Duodenal mucosa (tissue), 2 donors: ENCODE measurements around the gene MGA.
"Not testable (repeated sequence)": the region's sequence is repeated elsewhere in the genome, so short reads cannot be mapped to it uniquely, and the experiment has no call there.

Experiments used
- H3K27ac ChIP-seq: one replicate; pipeline ENCODE4 v1.7.0; 2013; ENCODE audit warnings: low read depth, low read length
- H3K27me3 ChIP-seq, 2 donors: one replicate each; pipeline ENCODE4 v1.7.0; 2013; ENCODE audit warnings: low read length in 2 of 2, control low read depth in 1 of 2; ENCODE audit not compliant: insufficient read depth in 2 of 2, control insufficient read depth in 1 of 2
- H3K36me3 ChIP-seq, 2 donors: one replicate each; pipeline ENCODE4 v1.7.0; 2013; ENCODE audit warnings: low read length in 2 of 2, control low read depth in 1 of 2; ENCODE audit not compliant: insufficient read depth in 2 of 2, control insufficient read depth in 1 of 2
- H3K4me1 ChIP-seq, 2 donors: one replicate each; pipeline ENCODE4 v1.7.0; 2013; ENCODE audit warnings: low read length in 2 of 2, control low read depth in 1 of 2; ENCODE audit not compliant: insufficient read depth in 2 of 2, control insufficient read depth in 1 of 2
- H3K4me3 ChIP-seq, 2 donors: one replicate each; pipeline ENCODE4 v1.7.0; 2013; ENCODE audit warnings: low read length in 2 of 2, low read depth in 1 of 2
- H3K9ac ChIP-seq, 2 donors: one replicate each; pipeline ENCODE4 v1.7.0; 2013; ENCODE audit warnings: low read length in 2 of 2, low read depth in 1 of 2
- H3K9me3 ChIP-seq, 2 donors: one replicate each; pipeline ENCODE4 v1.7.0; 2013; ENCODE audit warnings: low read length in 2 of 2, control low read depth in 1 of 2; ENCODE audit not compliant: control insufficient read depth in 1 of 2

MGA gene

DNA sequence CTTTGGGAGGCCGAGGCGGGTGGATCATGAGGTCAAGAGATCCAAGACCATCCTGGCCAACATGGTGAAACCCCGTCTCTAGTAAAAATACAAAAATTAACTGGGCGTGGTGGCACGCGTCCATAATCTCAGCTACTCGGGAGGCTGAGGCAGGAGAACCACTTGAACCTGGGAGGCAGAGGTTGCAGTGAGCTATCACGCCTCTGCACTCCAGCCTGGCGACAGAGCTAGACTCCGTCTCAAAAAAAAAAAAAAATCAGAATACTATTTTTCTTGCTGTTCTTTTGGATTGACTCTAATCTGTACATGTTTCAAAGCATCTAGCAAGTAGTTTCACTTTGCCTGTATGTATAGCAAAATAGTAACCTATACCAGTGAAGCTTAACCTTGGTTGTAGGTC, 75.3 kb downstream of the MGA start:
- not testable (repeated sequence) for H3K27me3 ChIP-seq, H3K27ac ChIP-seq, H3K9ac ChIP-seq, H3K9me3 ChIP-seq, H3K4me3 ChIP-seq, H3K4me1 ChIP-seq
- peaks cover 23 to 37% of the 10 kb centered on the region in 2 donors for H3K36me3 ChIP-seq

DNA sequence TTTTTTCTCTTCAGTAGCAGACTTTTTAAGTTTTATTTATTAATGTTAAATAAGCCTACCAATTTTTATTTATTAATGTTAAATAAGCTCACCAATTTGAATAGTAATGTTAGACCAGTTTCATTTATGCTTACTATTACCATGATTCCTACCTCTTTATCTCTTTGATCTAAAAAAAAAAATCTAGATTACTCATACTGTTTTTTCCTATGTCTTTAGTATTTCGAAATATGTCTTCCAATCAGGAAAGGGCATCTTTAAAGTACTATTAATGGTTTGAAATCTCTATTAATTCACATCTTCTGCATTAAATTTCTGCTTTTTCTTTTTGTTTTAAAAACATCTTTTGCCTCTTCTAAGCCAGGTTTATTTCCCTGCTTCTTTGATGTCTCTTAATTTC, 86.6 kb downstream of the MGA start:
- H3K4me3 ChIP-seq, result no peak overlapping the region
- no peak overlapping the region for H3K27ac ChIP-seq
- no peak overlapping the region for H3K9ac ChIP-seq
- no peaks in the 10 kb centered on the region for H3K9me3 ChIP-seq
- no peaks in the 10 kb centered on the region for H3K4me1 ChIP-seq
- H3K27me3 ChIP-seq, result no peaks in the 10 kb centered on the region
- peaks cover 27 to 38% of the 10 kb centered on the region in 2 donors for H3K36me3 ChIP-seq

DNA sequence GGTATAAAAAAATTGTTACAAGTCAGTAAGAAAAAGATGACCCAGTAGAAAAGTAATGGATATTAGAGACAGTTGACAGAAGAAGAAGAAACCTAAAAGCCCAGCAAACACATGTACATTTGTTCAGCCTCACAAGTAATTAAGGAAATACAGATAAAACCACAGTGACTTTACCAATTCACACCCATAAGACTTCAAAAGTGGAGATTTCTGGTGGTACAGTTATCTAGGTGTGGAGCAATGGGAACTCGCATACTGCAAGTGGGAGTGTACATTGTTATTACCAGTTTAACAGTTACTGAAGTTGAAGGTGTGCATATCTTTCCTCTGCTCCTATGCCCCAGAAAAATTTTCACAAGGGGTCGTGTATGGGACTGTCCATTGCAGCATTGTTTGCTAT, 96.0 kb downstream of the MGA start:
- Histone ChIP-seq H3K27ac (no peak overlapping the region), H3K4me3 (no peak overlapping the region), H3K36me3 (peaks cover 17 to 37% of the 10 kb centered on the region in 2 donors), H3K27me3 (no peaks in the 10 kb centered on the region), H3K4me1 (no peaks in the 10 kb centered on the region), H3K9ac (no peak overlapping the region), H3K9me3 (no peaks in the 10 kb centered on the region)

DNA sequence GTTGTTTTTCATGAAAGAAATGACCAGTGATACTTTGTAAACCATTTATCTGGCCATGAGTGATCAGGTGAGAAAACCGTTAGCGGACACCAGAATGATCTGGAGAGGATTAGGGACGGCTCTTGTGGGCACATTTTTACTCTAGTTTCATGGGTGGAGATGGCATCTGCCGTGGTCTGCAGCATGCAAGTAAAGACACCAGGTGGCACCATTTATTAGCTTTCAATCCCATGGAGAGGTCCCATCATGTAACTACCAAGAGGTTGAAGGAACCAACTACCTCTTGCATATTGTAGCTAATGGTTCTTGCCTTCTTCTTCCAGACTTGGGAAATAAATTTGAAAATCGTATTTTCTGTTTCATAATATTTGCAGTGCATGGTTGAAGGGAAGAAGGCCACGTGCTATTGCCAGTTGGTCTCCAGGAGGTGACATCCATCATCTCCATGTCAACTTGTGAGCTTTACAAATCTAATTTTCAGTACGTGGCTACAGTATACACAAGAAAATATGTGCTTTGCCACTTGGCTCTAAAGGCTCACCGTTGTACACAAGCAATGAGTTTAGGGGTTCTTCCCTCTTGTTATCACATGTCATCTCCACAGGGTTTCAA, 112.6 kb downstream of the MGA start:
- H3K4me1 ChIP-seq, result peaks cover 28 to 34% of the 10 kb centered on the region in 2 donors
- no peak overlapping the region for H3K9ac ChIP-seq
- no peaks in the 10 kb centered on the region for H3K9me3 ChIP-seq
- no peak overlapping the region for H3K4me3 ChIP-seq
- H3K27me3 ChIP-seq, result no peaks in the 10 kb centered on the region
- no peaks in the 10 kb centered on the region for H3K36me3 ChIP-seq
- H3K27ac ChIP-seq, result no peak overlapping the region

DNA sequence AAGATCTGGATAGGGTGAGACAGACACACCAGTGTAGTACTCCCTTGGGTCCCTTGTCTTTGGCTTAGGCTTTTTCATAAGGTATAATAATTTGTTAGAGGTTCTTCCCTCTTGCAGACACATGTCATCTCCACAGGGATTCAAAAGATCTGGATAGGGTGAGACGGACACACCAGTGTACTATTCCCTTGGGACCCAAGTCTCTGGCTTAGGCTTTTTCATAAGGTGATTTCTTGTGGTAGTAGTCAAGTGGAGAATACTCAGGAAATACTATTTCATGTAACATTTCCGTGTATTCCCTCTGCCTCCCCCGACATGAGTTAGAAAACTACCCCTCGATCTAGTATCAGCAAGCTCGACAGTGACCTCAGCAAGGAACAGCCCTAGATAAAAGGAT, 113.1 kb downstream of the MGA start:
- H3K4me3 ChIP-seq, result peak overlapping the region; percentile 92 to 94
- H3K36me3 ChIP-seq, result no peaks in the 10 kb centered on the region
- H3K4me1 ChIP-seq, result peaks cover 28 to 37% of the 10 kb centered on the region in 2 donors
- H3K9ac ChIP-seq, result peak overlapping the region in 1 of 2 donors; percentile 77
- no peaks in the 10 kb centered on the region for H3K9me3 ChIP-seq
- H3K27me3 ChIP-seq, result no peaks in the 10 kb centered on the region
- H3K27ac ChIP-seq, result no peak overlapping the region

DNA sequence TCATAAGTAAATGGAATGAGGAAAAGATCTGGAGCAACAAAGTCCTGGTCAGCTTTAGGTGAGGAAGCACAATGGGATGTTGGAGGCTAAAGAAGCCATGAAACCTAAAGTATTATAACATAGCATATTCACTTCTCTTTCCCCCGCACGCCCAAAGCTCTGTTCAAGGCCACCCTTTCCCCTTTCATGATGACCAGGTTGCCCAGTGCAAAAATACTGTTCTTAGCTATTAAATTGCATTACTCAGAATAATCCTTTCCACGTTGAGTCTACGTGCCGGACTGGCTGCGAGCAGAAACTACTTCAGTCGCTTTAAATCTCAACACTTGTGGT, 113.5 kb downstream of the MGA start:
- Histone ChIP-seq H3K27ac (peak overlapping the region; percentile 74), H3K9ac (peak overlapping the region; percentile 53 to 77), H3K27me3 (no peaks in the 10 kb centered on the region), H3K36me3 (no peaks in the 10 kb centered on the region), H3K4me1 (peaks cover 28 to 41% of the 10 kb centered on the region in 2 donors), H3K4me3 (peak overlapping the region; percentile 92 to 94), H3K9me3 (no peaks in the 10 kb centered on the region)

DNA sequence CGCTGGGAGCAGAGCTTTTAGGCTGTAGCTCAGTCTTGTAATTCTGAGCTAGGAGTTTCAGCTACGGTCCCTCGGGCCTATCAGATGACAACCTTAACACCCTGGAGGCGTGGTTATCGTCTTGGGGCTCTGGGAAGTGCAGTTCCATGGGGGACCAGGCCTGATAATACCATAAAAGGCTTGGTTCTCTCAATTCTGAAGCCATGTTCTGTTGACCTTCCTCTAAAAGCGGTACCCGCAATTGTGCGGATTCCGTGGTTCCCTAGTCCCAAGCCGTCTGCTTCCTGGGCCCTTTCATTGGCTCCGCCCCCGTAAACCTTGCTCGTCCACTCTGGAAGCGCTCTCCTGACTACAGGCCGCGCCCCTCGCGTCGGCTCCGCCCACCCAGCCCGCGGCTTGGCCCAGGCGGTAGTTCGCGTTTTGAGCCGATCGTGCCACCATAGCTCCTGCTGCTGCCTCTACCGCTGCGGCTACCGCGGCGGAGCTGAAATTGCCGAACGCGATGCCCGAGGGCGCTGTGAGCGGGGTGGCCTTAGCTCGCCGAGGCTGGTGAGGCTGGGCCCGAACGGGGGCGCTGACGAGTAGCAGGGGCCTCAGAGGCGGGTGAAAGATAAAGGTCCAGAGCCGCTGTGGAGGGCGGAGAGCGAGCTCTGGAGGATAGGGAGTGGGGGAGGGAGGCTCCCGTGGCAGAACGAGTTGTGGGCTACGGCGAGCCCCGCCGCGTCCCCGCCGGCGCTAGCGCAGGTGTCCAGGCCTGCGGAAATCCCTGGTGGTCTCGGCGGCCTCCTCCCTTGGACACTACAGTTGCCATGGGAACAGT, 114.1 kb downstream of the MGA start, which contains the start of gene MAPKBP1:
Gene MAPKBP1 (plus strand): TSS at position 423 of the 820 bp plus-strand sequence. CDS start 792 bp downstream, outside the sequence.
- Histone ChIP-seq H3K9ac (peak within 1 kb of the TSS; percentile 77 to 92), H3K9me3 (no peaks in the 10 kb centered on the region), H3K4me3 (peak within 1 kb of the TSS; percentile 92 to 94), H3K4me1 (peaks cover 28 to 42% of the 10 kb centered on the region in 2 donors), H3K36me3 (no peaks in the 10 kb centered on the region), H3K27ac (peak within 1 kb of the TSS; percentile 74), H3K27me3 (no peaks in the 10 kb centered on the region)

DNA sequence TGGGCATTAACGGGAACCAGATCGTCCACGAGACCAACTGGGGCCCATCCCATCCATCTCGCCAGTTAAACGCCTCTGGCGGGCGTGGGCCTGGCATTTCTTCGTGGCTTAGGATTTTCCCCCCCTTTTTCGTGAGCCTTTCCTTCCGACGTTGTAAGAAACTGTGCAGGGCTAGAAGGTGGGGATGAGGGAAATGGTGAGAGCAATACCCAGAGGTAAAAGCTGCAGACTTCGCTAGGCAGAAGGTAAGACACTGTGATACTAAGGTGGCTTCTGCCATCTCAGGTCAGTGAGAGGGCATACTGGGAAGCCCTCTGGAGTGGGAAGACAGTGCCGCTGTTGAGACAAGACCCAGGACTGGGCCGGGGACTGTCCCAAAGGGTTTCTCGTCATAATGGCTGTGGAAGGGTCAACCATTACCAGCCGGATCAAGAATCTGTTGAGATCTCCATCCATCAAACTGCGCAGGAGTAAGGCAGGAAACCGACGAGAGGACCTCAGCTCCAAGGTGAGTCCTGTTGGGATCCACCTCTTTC, 114.7 kb downstream of the MGA start:
- no peaks in the 10 kb centered on the region for H3K36me3 ChIP-seq
- H3K9me3 ChIP-seq, result no peaks in the 10 kb centered on the region
- H3K4me3 ChIP-seq, result peak overlapping the region; percentile 92 to 94
- H3K27me3 ChIP-seq, result no peaks in the 10 kb centered on the region
- peak overlapping the region; percentile 77 to 92 for H3K9ac ChIP-seq
- peak overlapping the region; percentile 74 for H3K27ac ChIP-seq
- peaks cover 28 to 44% of the 10 kb centered on the region in 2 donors for H3K4me1 ChIP-seq

DNA sequence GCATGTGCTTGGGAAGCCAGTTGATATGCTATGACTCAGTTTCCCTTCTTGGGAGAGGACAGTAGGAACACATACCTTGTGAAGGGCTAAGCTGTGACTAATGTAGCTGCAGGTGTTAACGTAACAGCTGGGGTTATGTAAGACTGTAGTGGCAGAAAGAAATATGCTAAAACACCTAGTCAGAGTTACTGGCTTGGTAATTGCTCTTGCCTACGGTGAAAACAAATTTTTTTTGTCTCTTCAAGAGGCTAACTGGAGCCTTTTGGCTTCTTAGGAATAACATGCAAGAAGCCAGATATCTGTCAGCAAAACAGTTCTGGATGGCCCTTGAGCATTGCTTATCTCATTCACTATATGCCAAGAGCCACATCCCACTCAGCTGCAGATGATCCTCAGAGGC, 115.4 kb downstream of the MGA start:
- H3K4me3 ChIP-seq, result peak overlapping the region; percentile 92 to 94
- H3K9ac ChIP-seq, result peak overlapping the region in 1 of 2 donors; percentile 77
- no peak overlapping the region for H3K27ac ChIP-seq

DNA sequence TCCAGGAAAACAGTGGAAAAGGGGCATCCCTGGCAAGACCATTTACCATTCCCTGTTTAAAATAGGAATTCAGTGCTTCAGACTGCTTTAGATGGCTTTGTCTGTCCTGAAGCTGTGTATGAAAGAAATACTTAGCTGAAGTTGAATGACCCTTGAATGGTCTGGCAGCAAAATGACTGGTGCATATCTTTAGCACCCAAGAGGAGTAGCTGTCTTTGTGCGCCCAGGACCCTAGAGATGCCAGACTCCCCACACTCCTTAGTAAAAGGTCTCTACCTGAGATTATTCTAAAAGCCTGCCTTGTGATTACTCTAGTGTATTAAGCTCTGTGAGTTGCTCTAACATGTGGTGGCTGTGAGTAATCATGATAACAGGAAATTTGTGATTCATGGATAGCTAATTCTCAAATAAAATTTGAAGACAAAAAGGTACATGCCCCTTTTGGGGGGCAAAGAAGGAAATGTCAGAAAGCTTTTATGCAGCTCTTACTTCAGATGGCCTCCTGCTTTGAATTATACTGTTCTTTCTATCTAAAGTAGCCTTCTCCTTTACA, 117.3 kb downstream of the MGA start:
- no peaks in the 10 kb centered on the region for H3K27me3 ChIP-seq
- no peak overlapping the region for H3K4me3 ChIP-seq
- H3K4me1 ChIP-seq, result peaks cover 28 to 48% of the 10 kb centered on the region in 2 donors
- H3K36me3 ChIP-seq, result no peaks in the 10 kb centered on the region
- no peaks in the 10 kb centered on the region for H3K9me3 ChIP-seq
- H3K27ac ChIP-seq, result no peak overlapping the region
- H3K9ac ChIP-seq, result no peak overlapping the region

More for the DNA sequence above, 115.4 kb downstream of the MGA start:
- Histone ChIP-seq H3K4me1 (peaks cover 28 to 48% of the 10 kb centered on the region in 2 donors), H3K36me3 (no peaks in the 10 kb centered on the region), H3K27me3 (no peaks in the 10 kb centered on the region), H3K9me3 (no peaks in the 10 kb centered on the region)
